ENCODE data around the gene C12orf60. TPM values are rescaled to one million over a fixed set of nuclear protein-coding genes. Genes with fewer than 3 reads are reported as not detected.

The C12orf60 gene
- total RNA-seq, 1 donor from 2014 or later: 1.2 TPM

GRCh38 chr12:14824012-14824634 lies 20.7 kb downstream of the C12orf60 start:
- no peak for DNase-seq (ENCODE audit: extremely low spot score, unreplicated experiment)
- Mint-ChIP-seq H3K9me3 (ENCODE audit: unreplicated experiment) (no peaks in the 10 kb centered on the region), H3K36me3 (ENCODE audit: unreplicated experiment) (no peaks in the 10 kb centered on the region), H3K4me1 (ENCODE audit: unreplicated experiment) (peaks cover 7% of the 10 kb centered on the region), H3K27me3 (ENCODE audit: unreplicated experiment) (no peaks in the 10 kb centered on the region), H3K4me3 (ENCODE audit: unreplicated experiment) (no peak overlapping the region), H3K27ac (ENCODE audit: unreplicated experiment) (no peak overlapping the region)
- TF ChIP-seq CTCF (IDR thresholded peaks at IDR 0.05): no peak

- Mint-ChIP-seq H3K36me3 (ENCODE audit: unreplicated experiment) (no peaks in the 10 kb centered on the region), H3K27ac (ENCODE audit: unreplicated experiment) (no peak overlapping the region), H3K4me3 (ENCODE audit: unreplicated experiment) (no peak overlapping the region), H3K27me3 (ENCODE audit: unreplicated experiment) (no peaks in the 10 kb centered on the region), H3K4me1 (ENCODE audit: unreplicated experiment) (peaks cover 7% of the 10 kb centered on the region), H3K9me3 (ENCODE audit: unreplicated experiment) (no peaks in the 10 kb centered on the region)
- no peak for DNase-seq (ENCODE audit: extremely low spot score, unreplicated experiment)
- TF ChIP-seq CTCF (IDR thresholded peaks at IDR 0.05): no peak
These were observed 21.8 kb downstream of the C12orf60 start for GRCh38 chr12:14825256-14825655.

- Mint-ChIP-seq H3K4me3 (ENCODE audit: unreplicated experiment) (no peak overlapping the region), H3K9me3 (ENCODE audit: unreplicated experiment) (no peaks in the 10 kb centered on the region), H3K27me3 (ENCODE audit: unreplicated experiment) (no peaks in the 10 kb centered on the region), H3K36me3 (ENCODE audit: unreplicated experiment) (no peaks in the 10 kb centered on the region), H3K27ac (ENCODE audit: unreplicated experiment) (no peak overlapping the region), H3K4me1 (ENCODE audit: unreplicated experiment) (peaks cover 12% of the 10 kb centered on the region)
- TF ChIP-seq CTCF (IDR thresholded peaks at IDR 0.05): no peak
- DNase-seq (ENCODE audit: extremely low spot score, unreplicated experiment): no peak
These were observed 23.0 kb downstream of the C12orf60 start for GRCh38 chr12:14826491-14826890.

- Mint-ChIP-seq H3K27me3 (ENCODE audit: unreplicated experiment) (no peaks in the 10 kb centered on the region), H3K4me3 (ENCODE audit: unreplicated experiment) (no peak overlapping the region), H3K27ac (ENCODE audit: unreplicated experiment) (no peak overlapping the region), H3K9me3 (ENCODE audit: unreplicated experiment) (no peaks in the 10 kb centered on the region), H3K36me3 (ENCODE audit: unreplicated experiment) (no peaks in the 10 kb centered on the region), H3K4me1 (ENCODE audit: unreplicated experiment) (peaks cover 12% of the 10 kb centered on the region)
- no peak for TF ChIP-seq CTCF (IDR thresholded peaks at IDR 0.05)
- no peak for DNase-seq (ENCODE audit: extremely low spot score, unreplicated experiment)
These were observed 23.6 kb downstream of the C12orf60 start for GRCh38 chr12:14827043-14827442.

GRCh38 chr12:14828892-14829291 lies 25.4 kb downstream of the C12orf60 start:
- TF ChIP-seq CTCF (IDR thresholded peaks at IDR 0.05): no peak
- no peaks in the 10 kb centered on the region for H3K27me3 Mint-ChIP-seq (ENCODE audit: unreplicated experiment)
- H3K27ac Mint-ChIP-seq (ENCODE audit: unreplicated experiment): no peak overlapping the region
- H3K9me3 Mint-ChIP-seq (ENCODE audit: unreplicated experiment): no peaks in the 10 kb centered on the region
- peaks cover 13% of the 10 kb centered on the region for H3K4me1 Mint-ChIP-seq (ENCODE audit: unreplicated experiment)
- H3K4me3 Mint-ChIP-seq (ENCODE audit: unreplicated experiment): no peak overlapping the region
- DNase-seq (ENCODE audit: extremely low spot score, unreplicated experiment): no peak
- no peaks in the 10 kb centered on the region for H3K36me3 Mint-ChIP-seq (ENCODE audit: unreplicated experiment)

Measured in osteocyte (in vitro differentiated cells).